Tibial artery (tissue), 4 donors: ENCODE data around the gene ZNF558.

ENCODE experiments used
- DNase-seq, 2 donors: peaks; one replicate each; pipeline ENCODE4 v3.0.0-alpha.2; 2019
- H3K27ac ChIP-seq, 2 donors: fragments of 200-600 bp; sonication (generic) in 1 of 2; 1 replicate in 1 of 2; 2 replicates in 1 of 2; pipeline ENCODE4 v1.5.1; 2018 to 2019; ENCODE audit warnings: mild to moderate bottlenecking in 1 of 2
- H3K27me3 ChIP-seq, 2 donors: fragments of 200-600 bp; sonication (generic) in 1 of 2; one replicate each; pipeline versions ENCODE4 v1.5.1 to v1.6.0; 2016 to 2019
- H3K36me3 ChIP-seq, 3 donors: fragments of 200-600 bp; sonication (generic) in 2 of 3; one replicate each; pipeline ENCODE4 v1.5.1; 2016 to 2019; ENCODE audit warnings: mild to moderate bottlenecking in 2 of 3
- H3K4me1 ChIP-seq, 4 donors: fragments of 200-600 bp; sonication (generic) in 2 of 4; 1 replicate in 3 of 4; 2 replicates in 1 of 4; pipeline ENCODE4 v1.5.1; 2016 to 2019
- H3K4me3 ChIP-seq, 2 donors: fragments of 200-600 bp; sonication (generic) in 1 of 2; 1 replicate in 1 of 2; 2 replicates in 1 of 2; pipeline ENCODE4 v1.5.1; 2018 to 2019; ENCODE audit warnings: mild to moderate bottlenecking in 2 of 2
- H3K9me3 ChIP-seq, 3 donors: fragments of 200-600 bp; sonication (generic) in 1 of 3; one replicate each; pipeline ENCODE4 v1.5.1; 2016 to 2019
- CTCF ChIP-seq, 2 experiments: fragments of 200-600 bp in 1 of 2; fragments of 450-650 bp in 1 of 2; IDR thresholded peaks; one replicate each; pipeline ENCODE4 v1.5.1; 2017 to 2019; ENCODE audit warnings: antibody characterized with exemption in 2 of 2, mild to moderate bottlenecking in 1 of 2, moderate library complexity in 1 of 2
- intact Hi-C: fragments of 100-400 bp; cut with DNase I; formaldehyde crosslinking; loops from one replicate; pipeline ENCODE4 v1.15.0; 2023; ENCODE audit warnings: low total_unique reads

Gene ZNF558

GRCh38 chr19:8820234-8820633 lies 11.9 kb downstream of the ZNF558 start:
- Histone ChIP-seq H3K27me3 (no peaks in the 10 kb centered on the region), H3K4me1 (no peaks in the 10 kb centered on the region), H3K4me3 (no peak overlapping the region), H3K27ac (no peak overlapping the region), H3K36me3 (peaks cover 98 to 100% (median 100%) of the 10 kb centered on the region in 3 donors), H3K9me3 (peaks cover 17 to 71% (median 54%) of the 10 kb centered on the region in 3 donors)
- intact Hi-C loops, result no loop called here
- no peak for DNase-seq
- TF ChIP-seq CTCF (IDR thresholded peaks at IDR 0.05), result no peak

GRCh38 chr19:8815780-8816179 lies 16.3 kb downstream of the ZNF558 start:
- Histone ChIP-seq H3K27me3 (no peaks in the 10 kb centered on the region), H3K9me3 (peaks cover 29 to 100% (median 90%) of the 10 kb centered on the region in 3 donors), H3K4me3 (no peak overlapping the region), H3K36me3 (peaks cover 100% of the 10 kb centered on the region in 3 donors), H3K27ac (no peak overlapping the region), H3K4me1 (no peaks in the 10 kb centered on the region)
- intact Hi-C loops, result no loop called here
- no peak for TF ChIP-seq CTCF (IDR thresholded peaks at IDR 0.05)
- DNase-seq, result no peak

- intact Hi-C loops, result no loop called here
- peaks cover 32 to 100% (median 93%) of the 10 kb centered on the region in 3 donors for H3K9me3 ChIP-seq
- no peak overlapping the region for H3K4me3 ChIP-seq
- DNase-seq, result no peak
- H3K36me3 ChIP-seq, result peaks cover 100% of the 10 kb centered on the region in 3 donors
- H3K4me1 ChIP-seq, result no peaks in the 10 kb centered on the region
- H3K27ac ChIP-seq, result no peak overlapping the region
- H3K27me3 ChIP-seq, result no peaks in the 10 kb centered on the region
- no peak for TF ChIP-seq CTCF (IDR thresholded peaks at IDR 0.05)
Observed at GRCh38 chr19:8814176-8814575, 17.9 kb downstream of the ZNF558 start.

GRCh38 chr19:8811315-8812172 lies 20.6 kb downstream of the ZNF558 start:
- Histone ChIP-seq H3K27me3 (no peaks in the 10 kb centered on the region), H3K4me3 (no peak overlapping the region), H3K9me3 (peaks cover 38 to 100% (median 95%) of the 10 kb centered on the region in 3 donors), H3K4me1 (no peaks in the 10 kb centered on the region), H3K36me3 (peaks cover 100% of the 10 kb centered on the region in 3 donors), H3K27ac (no peak overlapping the region)
- intact Hi-C loops, result no loop called here
- TF ChIP-seq CTCF (IDR thresholded peaks at IDR 0.05), result no peak
- DNase-seq, result no peak

- intact Hi-C loops, result no loop called here
Observed at GRCh38 chr19:8806661-8807060, 25.4 kb downstream of the ZNF558 start.

More at GRCh38 chr19:8806661-8807060, 25.4 kb downstream of the ZNF558 start:
- DNase-seq, result no peak
- Histone ChIP-seq H3K36me3 (peaks cover 68 to 92% (median 82%) of the 10 kb centered on the region in 3 donors), H3K27me3 (no peaks in the 10 kb centered on the region), H3K4me1 (no peaks in the 10 kb centered on the region), H3K4me3 (no peak overlapping the region), H3K9me3 (peaks cover 20 to 100% (median 83%) of the 10 kb centered on the region in 3 donors), H3K27ac (no peak overlapping the region)
- no peak for TF ChIP-seq CTCF (IDR thresholded peaks at IDR 0.05)
